SJSA1 (cell line): ENCODE results near the gene GPR55. TPM values are rescaled to one million over a fixed set of nuclear protein-coding genes. Genes with fewer than 3 reads are reported as not detected.
A peak's percentile ranks its signal among the peaks of the same experiment; 100 is the strongest.

ENCODE experiments used
- DNase-seq, 2 experiments: peaks; one replicate each; pipeline ENCODE4 v3.0.0-alpha.2; 2015 to 2020; ENCODE audit warnings: low spot score in 2 of 2, low read depth in 1 of 2
- H3K27ac ChIP-seq: fragments of 250-450 bp; sonication (Bioruptor Pico); 2 replicates; pipeline ENCODE4 v1.5.1; 2020; ENCODE audit warnings: mild to moderate bottlenecking, moderate library complexity
- H3K27me3 ChIP-seq: fragments of 250-450 bp; sonication (Bioruptor Pico); replicated peaks from 2 replicates; pipeline ENCODE4 v1.5.1; 2020; ENCODE audit warnings: mild to moderate bottlenecking, moderate library complexity
- H3K36me3 ChIP-seq: fragments of 250-450 bp; sonication (Bioruptor Pico); 2 replicates; pipeline ENCODE4 v1.5.1; 2020; ENCODE audit warnings: mild to moderate bottlenecking
- H3K4me1 ChIP-seq: fragments of 250-450 bp; sonication (Bioruptor Pico); replicated peaks from 2 replicates; pipeline ENCODE4 v1.6.1; 2021; ENCODE audit warnings: mild to moderate bottlenecking
- H3K4me3 ChIP-seq: fragments of 250-450 bp; sonication (Bioruptor Pico); 2 replicates; pipeline ENCODE4 v1.5.1; 2020; ENCODE audit warnings: mild to moderate bottlenecking
- H3K9me3 ChIP-seq: fragments of 250-450 bp; sonication (Bioruptor Pico); replicated peaks from 2 replicates; pipeline ENCODE4 v1.5.1; 2020; ENCODE audit warnings: mild to moderate bottlenecking
- total RNA-seq: library from RNA; depleted of rRNA; stranded (reverse); fragments of >200 nt; shearing (Covaris generic); gene quantifications from 2 replicates; pipeline ENCODE4 v1.2.3, GENCODE V29; 2014

Gene GPR55
- total RNA-seq, 1 experiment from 2014 or later = 5.7 TPM

GRCh38 chr2:230935130-230935430 is 10.0 kb upstream of the GPR55 start:
- no peak overlapping the region for H3K27ac ChIP-seq

DNA sequence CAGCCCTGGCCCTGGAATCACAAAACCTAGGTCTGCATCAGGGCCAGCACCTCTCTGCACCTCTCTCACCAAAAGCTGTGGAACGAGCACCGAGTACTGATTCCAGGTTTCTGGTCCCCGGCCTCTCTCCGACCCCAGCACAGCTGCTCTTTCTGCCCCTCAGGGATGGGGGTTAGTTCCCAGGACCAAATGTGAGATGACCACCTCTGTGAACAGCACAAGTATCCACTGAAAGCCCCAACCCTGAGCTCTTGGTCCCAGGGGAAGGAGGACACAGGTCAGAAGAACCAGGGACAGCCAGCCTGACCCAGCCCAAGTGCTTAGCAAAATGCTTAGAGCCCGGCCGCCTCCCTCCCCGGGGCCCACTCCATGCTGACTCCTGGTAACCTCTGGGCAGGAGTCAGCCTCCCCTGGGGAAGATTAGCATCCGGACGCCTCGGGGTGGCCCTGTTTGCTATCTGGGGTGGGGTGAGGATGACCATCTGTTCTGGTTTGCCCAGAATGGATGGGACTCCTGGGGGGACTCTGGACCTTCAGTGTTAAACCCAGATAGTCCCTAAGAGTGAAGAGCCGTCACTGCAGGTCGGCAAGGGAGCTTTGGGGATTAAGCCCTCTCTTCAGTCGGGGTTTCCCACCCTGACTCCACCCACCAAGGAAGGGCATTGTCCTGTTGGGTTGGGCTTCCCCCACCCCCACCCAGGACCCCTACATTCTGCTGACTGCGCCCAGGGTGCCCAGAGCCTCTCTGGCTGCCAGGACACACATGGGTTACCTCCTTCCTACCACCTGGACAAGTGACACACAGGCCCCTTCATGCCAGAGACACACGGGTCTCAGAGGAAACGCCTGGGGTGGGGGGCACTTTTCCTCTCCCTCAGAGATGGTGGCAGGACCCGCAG is 9.4 kb upstream of the GPR55 start:
- peak in 1 of 2 experiments; percentile 37 for DNase-seq
- no peaks in the 10 kb centered on the region for H3K36me3 ChIP-seq
- H3K27me3 ChIP-seq = no peaks in the 10 kb centered on the region
- H3K4me1 ChIP-seq = no peaks in the 10 kb centered on the region
- no peak overlapping the region for H3K27ac ChIP-seq
- no peak overlapping the region for H3K4me3 ChIP-seq
- no peaks in the 10 kb centered on the region; the same call in 1 of the 2 replicates for H3K9me3 ChIP-seq

More at GRCh38 chr2:230935130-230935430, 10.0 kb upstream of the GPR55 start:
- Histone ChIP-seq H3K9me3 (no peaks in the 10 kb centered on the region; the same call in 1 of the 2 replicates), H3K36me3 (no peaks in the 10 kb centered on the region), H3K4me3 (no peak overlapping the region), H3K27me3 (no peaks in the 10 kb centered on the region), H3K4me1 (no peaks in the 10 kb centered on the region)
- peak in 1 of 2 experiments; percentile 35 for DNase-seq

DNA sequence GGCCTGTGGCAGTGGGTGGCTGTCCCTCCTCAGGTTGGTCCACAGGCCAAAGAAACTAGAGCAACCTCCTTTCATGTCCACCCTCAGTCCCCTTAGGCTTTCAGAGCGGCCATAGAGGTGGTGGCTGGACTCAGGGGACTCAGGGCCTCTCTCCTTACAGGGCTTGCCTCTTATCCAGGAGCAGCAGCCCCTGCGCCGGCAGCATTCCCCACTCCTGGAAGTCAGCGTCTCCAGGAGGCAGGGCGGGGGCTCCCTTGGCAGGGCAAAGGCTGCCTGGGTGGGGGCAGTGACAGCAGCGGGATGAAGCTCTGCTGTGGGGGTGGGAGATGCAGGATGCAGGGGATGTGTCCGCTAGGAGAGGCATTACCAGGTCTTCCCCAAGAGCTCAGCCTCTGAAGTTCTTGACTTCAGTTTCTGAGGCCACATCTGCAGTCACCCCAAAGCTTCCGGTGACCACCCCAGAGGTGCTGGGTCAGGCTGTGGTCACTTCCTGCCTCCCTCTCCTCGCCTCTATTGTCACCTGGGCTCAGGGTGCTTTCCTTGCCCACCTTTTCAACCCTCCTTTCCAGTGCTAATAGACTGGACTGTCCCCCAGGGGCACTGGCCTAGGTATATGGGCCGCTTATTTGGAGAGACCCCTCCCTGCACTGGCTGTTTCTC is 8.6 kb upstream of the GPR55 start:
- Histone ChIP-seq H3K36me3 (no peaks in the 10 kb centered on the region), H3K27me3 (no peaks in the 10 kb centered on the region), H3K4me3 (no peak overlapping the region), H3K4me1 (no peaks in the 10 kb centered on the region), H3K9me3 (no peaks in the 10 kb centered on the region; the same call in 1 of the 2 replicates), H3K27ac (no peak overlapping the region)
- DNase-seq = peak in 1 of 2 experiments; percentile 33

DNA sequence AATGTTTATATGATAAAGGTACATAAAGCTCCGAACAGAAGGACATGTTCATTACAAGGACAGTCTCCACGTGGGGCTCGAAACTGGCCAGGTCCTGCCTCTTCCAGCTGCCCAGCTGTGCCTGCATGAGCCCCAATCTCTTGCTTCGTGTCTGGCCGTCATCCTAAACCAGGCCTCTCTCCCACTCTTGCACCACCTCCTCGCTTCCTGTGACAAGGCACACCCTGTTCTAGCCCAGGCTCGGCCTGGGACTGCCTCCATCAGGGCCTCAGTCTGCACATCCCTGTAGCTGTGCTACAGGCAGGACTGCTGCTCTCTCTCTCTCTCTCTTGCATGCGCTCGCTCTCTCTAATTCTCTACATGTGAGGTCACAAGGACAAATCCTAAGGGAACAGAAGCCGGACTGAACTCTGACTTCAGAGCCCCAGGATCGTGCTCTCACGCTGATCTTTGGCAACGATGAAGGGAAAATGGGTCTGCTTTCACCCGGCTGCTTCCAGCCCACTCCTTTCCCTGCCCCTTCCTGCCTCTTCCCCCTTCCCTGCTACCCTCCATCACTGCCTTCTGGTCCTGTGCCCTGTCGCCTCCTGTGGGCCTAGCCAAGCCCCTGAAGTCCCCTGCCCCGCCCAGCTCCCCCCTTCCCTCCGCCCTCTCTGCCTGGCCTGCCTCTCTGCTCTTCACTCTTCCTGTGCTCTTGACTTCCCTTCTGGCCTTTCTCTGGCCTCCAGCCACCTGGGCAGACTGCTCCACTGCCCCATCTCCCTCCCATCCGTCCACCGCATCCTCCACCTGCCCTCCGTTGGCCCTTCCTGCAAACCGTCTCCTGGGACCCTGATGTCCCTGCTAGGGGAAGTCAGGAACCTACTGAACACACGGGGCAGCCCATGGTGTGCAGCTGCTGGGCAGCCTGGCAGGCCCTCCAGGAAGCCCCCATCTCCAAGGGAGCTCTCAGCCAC is 7.8 kb upstream of the GPR55 start:
- H3K27me3 ChIP-seq = no peaks in the 10 kb centered on the region
- H3K27ac ChIP-seq = no peak overlapping the region
- no peaks in the 10 kb centered on the region for H3K36me3 ChIP-seq
- no peaks in the 10 kb centered on the region for H3K4me1 ChIP-seq
- peak in 1 of 2 experiments; percentile 32 for DNase-seq
- no peak overlapping the region for H3K4me3 ChIP-seq
- H3K9me3 ChIP-seq = no peaks in the 10 kb centered on the region; the same call in 1 of the 2 replicates

GRCh38 chr2:230931556-230932231 is 6.7 kb upstream of the GPR55 start:
- H3K4me1 ChIP-seq = no peaks in the 10 kb centered on the region
- no peaks in the 10 kb centered on the region; the same call in 1 of the 2 replicates for H3K9me3 ChIP-seq
- H3K27ac ChIP-seq = no peak overlapping the region
- no peaks in the 10 kb centered on the region for H3K27me3 ChIP-seq
- peak in 1 of 2 experiments; percentile 34 for DNase-seq
- no peak overlapping the region for H3K4me3 ChIP-seq
- H3K36me3 ChIP-seq = no peaks in the 10 kb centered on the region

DNA sequence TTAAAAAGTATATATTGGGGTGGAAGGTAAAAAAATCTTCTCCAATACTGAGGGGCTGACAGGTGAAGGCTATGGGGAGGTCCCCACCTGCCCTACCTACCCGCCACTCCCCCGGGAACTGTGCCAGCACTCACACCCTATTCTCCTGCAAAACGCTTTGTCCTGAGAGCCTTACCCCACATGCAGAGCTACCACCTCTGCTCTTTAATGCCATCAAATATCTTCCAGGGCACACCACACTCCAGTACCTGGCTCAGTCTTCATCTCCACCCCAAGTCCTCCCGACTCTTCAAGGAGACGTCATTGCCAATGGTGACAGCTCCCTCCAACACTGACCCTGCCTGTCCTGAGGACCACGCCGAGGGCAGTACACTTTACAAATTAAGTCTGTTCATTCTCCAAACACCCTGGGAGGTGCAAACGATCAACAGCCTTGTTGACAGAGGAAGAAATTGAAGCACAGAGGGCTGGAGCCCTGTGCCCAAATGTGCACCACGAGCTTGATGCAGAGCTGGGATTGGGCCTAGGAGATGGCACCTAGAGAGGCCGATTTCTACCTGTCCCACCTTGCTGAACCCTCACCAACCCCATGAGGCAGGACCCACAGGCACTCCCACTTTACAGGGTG is 6.0 kb upstream of the GPR55 start:
- no peaks in the 10 kb centered on the region for H3K36me3 ChIP-seq
- no peaks in the 10 kb centered on the region for H3K27me3 ChIP-seq
- H3K4me1 ChIP-seq = no peaks in the 10 kb centered on the region
- no peak overlapping the region for H3K4me3 ChIP-seq
- DNase-seq = peak in 1 of 2 experiments; percentile 24
- no peak overlapping the region for H3K27ac ChIP-seq
- no peaks in the 10 kb centered on the region for H3K9me3 ChIP-seq

DNA sequence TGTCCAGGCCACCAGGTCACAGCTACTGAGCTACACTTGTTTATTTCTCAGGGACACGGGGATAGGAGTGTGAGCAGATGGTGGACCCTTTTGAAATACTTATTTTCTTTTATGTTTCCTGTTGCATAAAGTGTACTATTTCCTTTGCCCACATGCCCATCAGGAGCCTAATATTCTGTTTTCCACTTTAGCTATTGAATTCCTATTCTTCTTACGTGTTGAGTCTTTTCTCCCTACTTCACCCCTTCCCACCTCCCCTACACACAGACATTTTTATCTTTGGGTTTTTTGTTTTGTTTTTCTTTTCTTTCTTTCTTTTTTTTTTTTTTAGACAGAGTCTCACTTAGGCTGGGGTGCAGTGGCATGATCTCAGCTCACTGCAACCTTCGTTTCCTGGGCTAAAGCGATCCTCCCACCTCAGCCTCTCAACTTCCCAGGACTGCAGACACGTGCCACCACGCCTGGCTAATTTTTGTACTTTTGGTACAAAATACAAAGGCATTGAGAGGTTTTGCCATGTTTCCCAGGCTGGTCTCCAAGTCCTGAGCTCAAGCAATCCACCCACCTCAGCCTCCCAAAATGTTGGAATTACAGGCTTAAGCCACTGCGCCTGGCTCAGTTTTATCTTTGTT is 5.2 kb upstream of the GPR55 start:
- H3K27ac ChIP-seq = no peak overlapping the region
- DNase-seq = peak in 1 of 2 experiments; percentile 8
- H3K4me3 ChIP-seq = no peak overlapping the region
- H3K27me3 ChIP-seq = no peaks in the 10 kb centered on the region
- H3K36me3 ChIP-seq = no peaks in the 10 kb centered on the region
- no peaks in the 10 kb centered on the region for H3K9me3 ChIP-seq
- no peaks in the 10 kb centered on the region for H3K4me1 ChIP-seq

DNA sequence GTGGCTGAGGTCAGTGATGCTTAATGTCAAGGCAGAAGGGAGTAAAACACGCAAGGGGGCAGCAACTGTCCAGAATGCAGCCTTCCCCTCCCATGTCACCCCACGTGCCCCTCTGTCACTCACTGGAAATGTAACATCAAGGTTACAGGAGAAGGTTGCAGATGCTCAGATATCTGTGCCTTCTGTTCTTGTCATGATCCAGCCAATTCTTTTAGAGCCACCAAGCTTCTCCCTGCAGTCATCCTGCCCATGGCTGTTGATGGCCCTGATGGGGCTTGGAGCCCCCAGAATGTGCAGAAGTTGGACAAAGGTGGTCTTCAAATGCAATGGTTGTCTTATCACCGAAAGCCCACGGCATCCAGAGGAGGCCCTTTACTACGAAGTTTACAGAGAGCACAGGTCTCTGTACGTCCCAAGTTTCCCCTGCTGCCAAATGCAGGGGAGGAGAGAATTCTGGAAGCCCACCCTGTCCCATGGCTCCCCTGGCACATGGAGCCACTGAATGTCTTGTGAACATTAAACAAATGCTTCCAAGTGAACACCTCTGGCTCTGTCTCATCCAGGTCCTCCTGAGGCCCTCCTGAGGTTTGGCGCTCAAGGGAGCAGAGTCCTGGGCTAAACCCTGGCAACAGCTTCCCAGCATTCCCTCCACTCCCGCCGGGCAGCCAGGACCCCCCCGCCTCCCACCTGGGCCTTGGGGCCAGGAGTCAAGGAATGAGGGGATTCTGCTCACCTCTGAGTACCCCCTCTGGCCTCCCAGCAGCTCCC is 4.5 kb upstream of the GPR55 start:
- H3K27ac ChIP-seq = no peak overlapping the region
- peak in 1 of 2 experiments; percentile 42 for DNase-seq
- H3K4me1 ChIP-seq = no peaks in the 10 kb centered on the region
- no peak overlapping the region for H3K4me3 ChIP-seq
- no peaks in the 10 kb centered on the region for H3K9me3 ChIP-seq
- no peaks in the 10 kb centered on the region for H3K27me3 ChIP-seq
- H3K36me3 ChIP-seq = no peaks in the 10 kb centered on the region

DNA sequence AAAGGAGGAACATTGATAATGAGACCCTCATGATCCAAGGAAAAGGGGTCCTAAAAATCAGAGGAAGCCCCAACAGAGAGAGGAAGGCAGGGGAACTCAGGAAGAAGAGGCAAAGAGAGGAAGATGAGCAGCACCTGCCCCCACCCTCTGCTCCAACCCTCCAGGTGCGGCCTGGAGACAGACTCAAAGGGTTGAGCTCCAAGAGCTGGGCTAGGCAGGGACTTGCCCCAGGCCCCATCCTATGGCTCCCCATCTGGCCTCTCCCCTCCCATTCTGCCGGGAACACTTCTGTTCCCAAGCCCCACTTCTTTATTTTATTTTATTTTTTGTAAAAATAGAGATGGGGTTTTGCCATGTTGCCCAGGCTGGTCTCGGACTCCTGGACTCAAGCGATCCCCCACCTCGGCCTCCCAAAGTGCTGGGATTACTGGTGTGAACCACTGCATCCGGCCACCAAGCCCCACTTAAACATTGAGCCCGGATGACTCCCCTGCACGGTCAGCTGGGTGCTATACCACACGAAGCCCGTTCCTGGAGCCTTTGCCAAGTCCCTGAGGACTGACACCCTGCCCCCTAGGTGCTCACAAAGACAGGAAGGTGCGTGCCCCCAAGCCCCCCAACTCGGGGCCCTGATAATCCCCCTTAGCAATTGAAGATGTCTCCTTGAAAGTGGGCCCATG is 3.8 kb upstream of the GPR55 start:
- Histone ChIP-seq H3K27me3 (no peaks in the 10 kb centered on the region), H3K27ac (no peak overlapping the region), H3K4me1 (no peaks in the 10 kb centered on the region), H3K9me3 (no peaks in the 10 kb centered on the region), H3K36me3 (no peaks in the 10 kb centered on the region), H3K4me3 (no peak overlapping the region)
- DNase-seq = peak in 1 of 2 experiments; percentile 30

DNA sequence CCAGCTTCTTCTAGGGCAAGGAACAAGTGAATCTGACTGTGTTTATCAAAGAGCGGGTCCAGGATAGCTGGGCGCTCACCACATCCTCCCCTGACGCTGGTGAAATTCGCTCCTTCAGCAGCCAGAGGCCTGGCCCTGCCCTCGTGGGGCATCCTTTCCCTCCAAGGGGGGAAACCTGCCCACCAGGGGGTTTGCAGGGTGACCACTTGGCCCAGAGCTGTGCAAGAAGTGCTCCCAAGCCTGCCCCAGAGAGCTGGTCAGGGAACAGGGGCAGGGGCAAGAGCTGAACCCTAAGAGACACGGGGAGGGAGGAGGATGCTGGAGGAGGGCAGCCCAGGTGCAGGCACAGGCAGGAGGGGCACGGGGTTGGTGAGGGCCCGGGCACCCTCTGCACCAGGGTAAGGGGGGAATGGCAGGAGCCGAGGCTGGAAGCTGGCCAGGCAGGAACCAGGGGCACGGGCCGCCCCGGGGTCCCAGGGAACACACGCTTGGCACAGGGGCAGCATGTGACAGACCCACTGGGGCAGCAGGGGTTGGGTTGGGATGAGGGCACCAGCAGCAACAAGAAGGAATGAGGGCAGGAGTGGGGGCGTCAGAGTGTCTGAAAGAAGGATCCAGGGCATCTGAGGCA is 2.8 kb upstream of the GPR55 start:
- Histone ChIP-seq H3K4me3 (no peak overlapping the region), H3K4me1 (no peaks in the 10 kb centered on the region), H3K27ac (no peak overlapping the region), H3K36me3 (no peaks in the 10 kb centered on the region), H3K27me3 (no peaks in the 10 kb centered on the region), H3K9me3 (no peaks in the 10 kb centered on the region)
- peak in 1 of 2 experiments; percentile 34 for DNase-seq
